Glutamatergic neuron (in vitro differentiated cells): ENCODE data around the gene CCDC27. TPM values are rescaled to one million over a fixed set of nuclear protein-coding genes. Genes with fewer than 3 reads are reported as not detected.
A peak's percentile ranks its signal among the peaks of the same experiment; 100 is the strongest.
"Not testable (repeated sequence)": the region's sequence is repeated elsewhere in the genome, so short reads cannot be mapped to it uniquely, and the experiment has no call there.

Source experiments
- DNase-seq: peaks from one replicate; pipeline ENCODE4 v3.0.0; 2022
- H3K27ac Mint-ChIP-seq: one replicate; pipeline ENCODE4 v1.8.0; 2020; ENCODE audit warnings: mild to moderate bottlenecking, mixed read lengths, inconsistent platforms; ENCODE audit not compliant: unreplicated experiment
- H3K27me3 Mint-ChIP-seq: one replicate; pipeline ENCODE4 v1.8.0; 2020; ENCODE audit warnings: mild to moderate bottlenecking, moderate library complexity, mixed read lengths, inconsistent platforms; ENCODE audit not compliant: unreplicated experiment
- H3K36me3 Mint-ChIP-seq: one replicate; pipeline ENCODE4 v1.8.0; 2020; ENCODE audit warnings: mild to moderate bottlenecking, mixed read lengths, inconsistent platforms; ENCODE audit not compliant: unreplicated experiment
- H3K4me1 Mint-ChIP-seq: one replicate; pipeline ENCODE4 v1.8.0; 2020; ENCODE audit warnings: mild to moderate bottlenecking, low read depth, mixed read lengths, inconsistent platforms; ENCODE audit not compliant: unreplicated experiment
- H3K4me3 Mint-ChIP-seq: one replicate; pipeline ENCODE4 v1.8.0; 2020; ENCODE audit warnings: mild to moderate bottlenecking, mixed read lengths, inconsistent platforms; ENCODE audit not compliant: unreplicated experiment
- H3K9me3 Mint-ChIP-seq: one replicate; pipeline ENCODE4 v1.8.0; 2020; ENCODE audit warnings: mild to moderate bottlenecking, moderate library complexity, mixed read lengths, inconsistent platforms; ENCODE audit not compliant: unreplicated experiment
- CTCF ChIP-seq: fragments of 200-600 bp; sonication (generic); IDR thresholded peaks from one replicate; pipeline ENCODE4 v1.5.0; 2021; ENCODE audit not compliant: partially characterized antibody, unreplicated experiment
- total RNA-seq: library from RNA; stranded (reverse); fragmentation: NEBNext Ultra II Directional; extraction: Animal tissue kit (Norgen Biotek cat#: 25700); gene quantifications from one replicate; pipeline ENCODE4 v1.2.1, GENCODE V29; 2021; ENCODE audit not compliant: unreplicated experiment

CCDC27 gene
- total RNA-seq, 1 donor from 2014 or later, result not detected

GRCh38 chr1:3795453-3796214, 43.4 kb downstream of the CCDC27 start:
- H3K27ac Mint-ChIP-seq, result peak overlapping the region; percentile 94
- no peak for DNase-seq
- peaks cover 14% of the 10 kb centered on the region for H3K27me3 Mint-ChIP-seq
- peaks cover 35% of the 10 kb centered on the region for H3K4me1 Mint-ChIP-seq
- H3K4me3 Mint-ChIP-seq, result peak overlapping the region; percentile 96
- peaks cover 4% of the 10 kb centered on the region for H3K36me3 Mint-ChIP-seq
- peaks cover 18% of the 10 kb centered on the region for H3K9me3 Mint-ChIP-seq
- no peak for TF ChIP-seq CTCF

GRCh38 chr1:3796215-3797061, 44.2 kb downstream of the CCDC27 start, which contains the start of gene LRRC47:
LRRC47 (minus strand) TSS chr1:3796498; CDS start chr1:3796476, 22 bp downstream.
- peaks cover 23% of the 10 kb centered on the region for H3K9me3 Mint-ChIP-seq
- H3K4me1 Mint-ChIP-seq, result peaks cover 36% of the 10 kb centered on the region
- TF ChIP-seq CTCF, result no peak
- DNase-seq, result peak; percentile 92
- peak within 1 kb of the TSS; percentile 96 for H3K4me3 Mint-ChIP-seq
- peaks cover 19% of the 10 kb centered on the region for H3K27me3 Mint-ChIP-seq
- H3K36me3 Mint-ChIP-seq, result peaks cover 4% of the 10 kb centered on the region
- H3K27ac Mint-ChIP-seq, result peak within 1 kb of the TSS; percentile 94

- Mint-ChIP-seq H3K27me3 (peaks cover 19% of the 10 kb centered on the region), H3K27ac (peak overlapping the region; percentile 99), H3K36me3 (peaks cover 6% of the 10 kb centered on the region), H3K9me3 (peaks cover 23% of the 10 kb centered on the region), H3K4me3 (peak overlapping the region; percentile 86), H3K4me1 (peaks cover 31% of the 10 kb centered on the region)
- peak; percentile 82 for DNase-seq
- TF ChIP-seq CTCF, result no peak
These were observed 47.9 kb downstream of the CCDC27 start for GRCh38 chr1:3799976-3800685.

GRCh38 chr1:3800795-3801194, 48.5 kb downstream of the CCDC27 start:
- peak overlapping the region; percentile 71 for H3K4me3 Mint-ChIP-seq
- H3K27me3 Mint-ChIP-seq, result peaks cover 18% of the 10 kb centered on the region
- not testable (repeated sequence) for H3K36me3 Mint-ChIP-seq, DNase-seq
- peak overlapping the region; percentile 99 for H3K27ac Mint-ChIP-seq
- peaks cover 23% of the 10 kb centered on the region for H3K9me3 Mint-ChIP-seq
- peaks cover 27% of the 10 kb centered on the region for H3K4me1 Mint-ChIP-seq

- no peak for DNase-seq
- H3K27me3 Mint-ChIP-seq, result peaks cover 19% of the 10 kb centered on the region
- H3K4me3 Mint-ChIP-seq, result no peak overlapping the region
- no peak for TF ChIP-seq CTCF
- peaks cover 14% of the 10 kb centered on the region for H3K36me3 Mint-ChIP-seq
- peaks cover 23% of the 10 kb centered on the region for H3K9me3 Mint-ChIP-seq
- no peak overlapping the region for H3K27ac Mint-ChIP-seq
- peaks cover 18% of the 10 kb centered on the region for H3K4me1 Mint-ChIP-seq
These were observed 51.8 kb downstream of the CCDC27 start for GRCh38 chr1:3803905-3804626.

GRCh38 chr1:3804627-3804944, 52.3 kb downstream of the CCDC27 start:
- H3K27ac Mint-ChIP-seq, DNase-seq, H3K4me3 Mint-ChIP-seq: not testable (repeated sequence)
- peaks cover 21% of the 10 kb centered on the region for H3K9me3 Mint-ChIP-seq
- peaks cover 16% of the 10 kb centered on the region for H3K4me1 Mint-ChIP-seq
- H3K27me3 Mint-ChIP-seq, result peaks cover 18% of the 10 kb centered on the region
- H3K36me3 Mint-ChIP-seq, result peaks cover 14% of the 10 kb centered on the region
